ENCODE results near the gene OPA3. TPM values are rescaled to one million over a fixed set of nuclear protein-coding genes. Genes with fewer than 3 reads are reported as not detected.

Gene OPA3
- polyA plus RNA-seq, 3 donors, result 4.4 to 6.9 (median 5.6) TPM

- no peak for DNase-seq
- Mint-ChIP-seq H3K27me3 (ENCODE audit: low read depth in 3 of 3) (no peaks in the 10 kb centered on the region), H3K9me3 (peaks cover 0 to 2% (median 0%) of the 10 kb centered on the region in 7 donors), H3K36me3 (peaks cover 15 to 36% of the 10 kb centered on the region in 2 donors), H3K4me3 (no peak overlapping the region), H3K4me1 (peaks cover 10% of the 10 kb centered on the region), H3K27ac (peak overlapping the region in 1 of 7 donors; percentile 35)
- intact Hi-C loops (cut with micrococcal nuclease), result loop anchor here in 1 of 2 donors (5.0 kb wide), 2 partner anchors 35 to 65 kb away; no protein-coding TSS in a partner anchor
- no peak overlapping the region for H3K27ac ChIP-seq (ENCODE audit: low read depth in 1 of 2, low read length in 2 of 2)
- no peaks in the 10 kb centered on the region for H3K27me3 ChIP-seq (ENCODE audit: control insufficient read depth in 2 of 2, insufficient read depth in 2 of 2, low read length in 2 of 2)
- peaks cover 21% of the 10 kb centered on the region for H4K20me1 ChIP-seq (ENCODE audit: insufficient read depth, low read length)
- no peak for TF ChIP-seq CTCF (IDR thresholded peaks at IDR 0.05)
- no peak overlapping the region for H2AFZ ChIP-seq (ENCODE audit: insufficient read depth, low read depth, low read length, poor library complexity, severe bottlenecking)
- H3K79me2 ChIP-seq (ENCODE audit: insufficient read depth, low read length), result peaks cover 3% of the 10 kb centered on the region
- no peaks in the 10 kb centered on the region for H3K9me3 ChIP-seq (replicated peaks in 1 of 2; ENCODE audit: control insufficient read depth in 1 of 2, insufficient read depth in 1 of 2, low read length in 2 of 2)
- H3K4me3 ChIP-seq (replicated peaks in 1 of 3; ENCODE audit: low read depth in 2 of 3, low read length in 3 of 3), result no peak overlapping the region
- no peak overlapping the region for H3K9ac ChIP-seq (ENCODE audit: insufficient read depth, low read length, poor library complexity, severe bottlenecking)
- H3K36me3 ChIP-seq (replicated peaks in 1 of 2; ENCODE audit: control insufficient read depth in 1 of 2, insufficient read depth in 2 of 2, low read length in 2 of 2), result peaks cover 6 to 16% of the 10 kb centered on the region in 2 donors
- H3K4me1 ChIP-seq (ENCODE audit: control insufficient read depth in 1 of 2, insufficient read depth in 2 of 2, low read length in 2 of 2), result no peaks in the 10 kb centered on the region
- 97% methylated on average over 4 of the region's 5 CpGs for WGBS (ENCODE audit: insufficient coverage)
- H3K4me2 ChIP-seq (replicated peaks; ENCODE audit: extremely low read depth, low read length, poor library complexity, severe bottlenecking), result no peak overlapping the region
Measured at GRCh38 chr19:45556835-45557234, 27.8 kb downstream of the OPA3 start.

GRCh38 chr19:45554481-45554880, 30.1 kb downstream of the OPA3 start:
- H3K36me3 Mint-ChIP-seq, result peaks cover 10 to 22% of the 10 kb centered on the region in 2 donors
- no peaks in the 10 kb centered on the region for H3K9me3 ChIP-seq (replicated peaks in 1 of 2; ENCODE audit: control insufficient read depth in 1 of 2, insufficient read depth in 1 of 2, low read length in 2 of 2)
- H3K9me3 Mint-ChIP-seq, result peaks cover 0 to 4% (median 0%) of the 10 kb centered on the region in 7 donors
- no peak overlapping the region for H3K4me3 ChIP-seq (replicated peaks in 1 of 3; ENCODE audit: low read depth in 2 of 3, low read length in 3 of 3)
- H3K27ac ChIP-seq (ENCODE audit: low read depth in 1 of 2, low read length in 2 of 2), result no peak overlapping the region
- no peak overlapping the region for H3K9ac ChIP-seq (ENCODE audit: insufficient read depth, low read length, poor library complexity, severe bottlenecking)
- H3K79me2 ChIP-seq (ENCODE audit: insufficient read depth, low read length), result peaks cover 3% of the 10 kb centered on the region
- no peaks in the 10 kb centered on the region for H3K27me3 ChIP-seq (ENCODE audit: control insufficient read depth in 2 of 2, insufficient read depth in 2 of 2, low read length in 2 of 2)
- intact Hi-C loops (cut with micrococcal nuclease), result no loop called here
- H3K4me3 Mint-ChIP-seq, result no peak overlapping the region
- WGBS (ENCODE audit: insufficient coverage), result no CpG with 5 or more reads among the region's 1 CpG
- H3K36me3 ChIP-seq (replicated peaks in 1 of 2; ENCODE audit: control insufficient read depth in 1 of 2, insufficient read depth in 2 of 2, low read length in 2 of 2), result peaks cover 6 to 16% of the 10 kb centered on the region in 2 donors
- no peaks in the 10 kb centered on the region for H3K27me3 Mint-ChIP-seq (ENCODE audit: low read depth in 3 of 3)
- no peak for DNase-seq
- H4K20me1 ChIP-seq (ENCODE audit: insufficient read depth, low read length), result peaks cover 21% of the 10 kb centered on the region
- H3K4me1 ChIP-seq (ENCODE audit: control insufficient read depth in 1 of 2, insufficient read depth in 2 of 2, low read length in 2 of 2), result no peaks in the 10 kb centered on the region
- no peak overlapping the region for H3K27ac Mint-ChIP-seq
- peaks cover 13% of the 10 kb centered on the region for H3K4me1 Mint-ChIP-seq
- no peak for TF ChIP-seq CTCF (IDR thresholded peaks at IDR 0.05)
- H2AFZ ChIP-seq (ENCODE audit: insufficient read depth, low read depth, low read length, poor library complexity, severe bottlenecking), result no peak overlapping the region
- no peak overlapping the region for H3K4me2 ChIP-seq (replicated peaks; ENCODE audit: extremely low read depth, low read length, poor library complexity, severe bottlenecking)

Data from CD14-positive monocyte (primary cell).